Adrenal gland (tissue), 5 donors: ENCODE data around the gene ENTR1.

Experiments used
- POLR2A ChIP-seq, 2 donors: fragments of 450-650 bp; IDR thresholded peaks; one replicate each; pipeline ENCODE4 v1.6.1; 2017; ENCODE audit warnings: antibody characterized with exemption in 2 of 2, mild to moderate bottlenecking in 2 of 2, moderate library complexity in 1 of 2
- TF ChIP-seq, protein P1 (sequence below), 6 experiments: fragments of 450-650 bp in 4 of 6; fragments of 200-600 bp in 2 of 6; sonication (generic) in 1 of 6; IDR thresholded peaks; 1 replicate in 5 of 6; 2 replicates in 1 of 6; pipeline versions ENCODE4 v1.5.1 to v1.8.0; 2016 to 2021; ENCODE audit warnings: antibody characterized with exemption in 6 of 6, mild to moderate bottlenecking in 2 of 6, moderate library complexity in 1 of 6
- donor health status: DM: no; HTN: no; CAD: no.

DNA sequence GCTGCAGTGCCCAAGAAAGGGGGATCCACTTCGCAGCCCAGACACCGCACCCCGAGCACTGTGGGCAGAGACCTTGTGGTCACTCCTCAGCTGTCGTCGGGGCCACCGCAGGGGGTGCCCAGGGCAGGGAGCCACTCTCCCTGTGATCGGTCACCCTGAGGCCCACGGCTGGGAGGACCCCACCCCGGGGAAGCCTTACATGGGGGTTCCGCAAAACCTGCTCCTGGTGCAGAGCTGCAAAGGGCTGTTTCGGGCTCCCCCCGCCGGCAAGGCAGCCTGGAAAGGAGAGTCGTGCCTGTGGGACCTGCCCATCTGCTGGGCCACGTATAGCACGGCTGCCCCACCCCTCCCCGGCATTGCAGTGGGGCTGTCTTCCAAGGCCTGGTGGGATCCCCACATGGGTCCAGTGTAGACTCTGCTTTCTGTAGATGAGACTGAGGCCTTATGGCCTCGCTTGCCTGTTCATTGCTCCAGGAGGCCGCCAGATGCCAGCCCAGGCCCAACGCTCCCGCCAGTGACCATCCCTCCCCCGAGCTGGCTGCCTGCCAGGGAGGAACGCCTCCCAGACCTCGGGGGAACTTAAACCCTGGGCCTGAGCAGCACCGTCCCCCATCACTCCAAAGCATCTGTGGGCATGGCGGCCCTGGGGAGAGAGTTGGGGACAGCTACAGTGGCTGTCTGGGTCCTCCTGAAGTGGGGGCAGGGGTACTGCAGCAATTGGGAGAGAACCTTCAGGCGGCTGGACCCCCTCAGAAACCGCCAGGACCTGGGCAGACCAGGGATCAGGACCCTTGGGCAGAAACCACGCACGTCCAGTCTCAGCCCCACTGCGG is 45.3 kb downstream of the ENTR1 start:
- TF ChIP-seq, protein P1, sequence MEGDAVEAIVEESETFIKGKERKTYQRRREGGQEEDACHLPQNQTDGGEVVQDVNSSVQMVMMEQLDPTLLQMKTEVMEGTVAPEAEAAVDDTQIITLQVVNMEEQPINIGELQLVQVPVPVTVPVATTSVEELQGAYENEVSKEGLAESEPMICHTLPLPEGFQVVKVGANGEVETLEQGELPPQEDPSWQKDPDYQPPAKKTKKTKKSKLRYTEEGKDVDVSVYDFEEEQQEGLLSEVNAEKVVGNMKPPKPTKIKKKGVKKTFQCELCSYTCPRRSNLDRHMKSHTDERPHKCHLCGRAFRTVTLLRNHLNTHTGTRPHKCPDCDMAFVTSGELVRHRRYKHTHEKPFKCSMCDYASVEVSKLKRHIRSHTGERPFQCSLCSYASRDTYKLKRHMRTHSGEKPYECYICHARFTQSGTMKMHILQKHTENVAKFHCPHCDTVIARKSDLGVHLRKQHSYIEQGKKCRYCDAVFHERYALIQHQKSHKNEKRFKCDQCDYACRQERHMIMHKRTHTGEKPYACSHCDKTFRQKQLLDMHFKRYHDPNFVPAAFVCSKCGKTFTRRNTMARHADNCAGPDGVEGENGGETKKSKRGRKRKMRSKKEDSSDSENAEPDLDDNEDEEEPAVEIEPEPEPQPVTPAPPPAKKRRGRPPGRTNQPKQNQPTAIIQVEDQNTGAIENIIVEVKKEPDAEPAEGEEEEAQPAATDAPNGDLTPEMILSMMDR (IDR thresholded peaks at IDR 0.05) = no peak
- no peak for TF ChIP-seq POLR2A (IDR thresholded peaks at IDR 0.05)
